Glutamatergic neuron (in vitro differentiated cells): ENCODE results near the gene NFIC. TPM values are rescaled to one million over a fixed set of nuclear protein-coding genes. Genes with fewer than 3 reads are reported as not detected.
"Not testable (repeated sequence)": the region's sequence is repeated elsewhere in the genome, so short reads cannot be mapped to it uniquely, and the experiment has no call there.

Source experiments
- DNase-seq: peaks from one replicate; pipeline ENCODE4 v3.0.0; 2022
- H3K27ac Mint-ChIP-seq: one replicate; pipeline ENCODE4 v1.8.0; 2020; ENCODE audit warnings: mild to moderate bottlenecking, mixed read lengths, inconsistent platforms; ENCODE audit not compliant: unreplicated experiment
- H3K27me3 Mint-ChIP-seq: one replicate; pipeline ENCODE4 v1.8.0; 2020; ENCODE audit warnings: mild to moderate bottlenecking, moderate library complexity, mixed read lengths, inconsistent platforms; ENCODE audit not compliant: unreplicated experiment
- H3K36me3 Mint-ChIP-seq: one replicate; pipeline ENCODE4 v1.8.0; 2020; ENCODE audit warnings: mild to moderate bottlenecking, mixed read lengths, inconsistent platforms; ENCODE audit not compliant: unreplicated experiment
- H3K4me1 Mint-ChIP-seq: one replicate; pipeline ENCODE4 v1.8.0; 2020; ENCODE audit warnings: mild to moderate bottlenecking, low read depth, mixed read lengths, inconsistent platforms; ENCODE audit not compliant: unreplicated experiment
- H3K4me3 Mint-ChIP-seq: one replicate; pipeline ENCODE4 v1.8.0; 2020; ENCODE audit warnings: mild to moderate bottlenecking, mixed read lengths, inconsistent platforms; ENCODE audit not compliant: unreplicated experiment
- H3K9me3 Mint-ChIP-seq: one replicate; pipeline ENCODE4 v1.8.0; 2020; ENCODE audit warnings: mild to moderate bottlenecking, moderate library complexity, mixed read lengths, inconsistent platforms; ENCODE audit not compliant: unreplicated experiment
- total RNA-seq: library from RNA; stranded (reverse); fragmentation: NEBNext Ultra II Directional; extraction: Animal tissue kit (Norgen Biotek cat#: 25700); gene quantifications from one replicate; pipeline ENCODE4 v1.2.1, GENCODE V29; 2021; ENCODE audit not compliant: unreplicated experiment
- TF ChIP-seq, protein P1 (sequence below): fragments of 200-600 bp; sonication (generic); IDR thresholded peaks from one replicate; pipeline ENCODE4 v1.5.0; 2021; ENCODE audit not compliant: partially characterized antibody, unreplicated experiment

The NFIC gene
- total RNA-seq, 1 donor from 2014 or later = 2.0 TPM

DNA sequence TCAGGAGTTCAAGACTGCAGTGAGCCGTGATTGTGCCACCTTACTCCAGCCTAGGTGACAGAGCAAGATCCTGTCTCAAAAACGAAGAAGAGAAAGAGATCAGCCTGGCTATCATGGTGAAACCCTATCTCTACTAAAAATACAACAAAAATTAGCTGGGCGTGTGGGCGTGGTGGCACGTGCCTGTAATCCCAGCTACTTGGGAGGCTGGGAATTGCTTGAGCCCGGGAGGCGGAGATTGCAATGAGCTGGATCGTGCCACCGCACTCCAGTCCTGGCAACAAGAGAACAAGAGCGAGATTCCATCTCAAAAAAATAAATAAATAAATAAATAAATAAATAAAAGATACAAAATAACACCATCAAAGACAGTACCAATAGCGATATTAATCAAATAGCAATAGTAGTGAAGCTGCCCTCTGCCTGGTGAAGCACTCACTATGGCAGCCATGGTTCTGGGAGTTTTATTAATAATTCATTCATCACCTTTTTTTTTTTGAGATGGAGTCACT lies 53.9 kb downstream of the NFIC start:
- no peak for DNase-seq
- Mint-ChIP-seq H3K9me3 (no peaks in the 10 kb centered on the region), H3K27me3 (no peaks in the 10 kb centered on the region), H3K36me3 (no peaks in the 10 kb centered on the region), H3K4me3 (no peak overlapping the region), H3K27ac (no peak overlapping the region), H3K4me1 (no peaks in the 10 kb centered on the region)
- TF ChIP-seq, protein P1, sequence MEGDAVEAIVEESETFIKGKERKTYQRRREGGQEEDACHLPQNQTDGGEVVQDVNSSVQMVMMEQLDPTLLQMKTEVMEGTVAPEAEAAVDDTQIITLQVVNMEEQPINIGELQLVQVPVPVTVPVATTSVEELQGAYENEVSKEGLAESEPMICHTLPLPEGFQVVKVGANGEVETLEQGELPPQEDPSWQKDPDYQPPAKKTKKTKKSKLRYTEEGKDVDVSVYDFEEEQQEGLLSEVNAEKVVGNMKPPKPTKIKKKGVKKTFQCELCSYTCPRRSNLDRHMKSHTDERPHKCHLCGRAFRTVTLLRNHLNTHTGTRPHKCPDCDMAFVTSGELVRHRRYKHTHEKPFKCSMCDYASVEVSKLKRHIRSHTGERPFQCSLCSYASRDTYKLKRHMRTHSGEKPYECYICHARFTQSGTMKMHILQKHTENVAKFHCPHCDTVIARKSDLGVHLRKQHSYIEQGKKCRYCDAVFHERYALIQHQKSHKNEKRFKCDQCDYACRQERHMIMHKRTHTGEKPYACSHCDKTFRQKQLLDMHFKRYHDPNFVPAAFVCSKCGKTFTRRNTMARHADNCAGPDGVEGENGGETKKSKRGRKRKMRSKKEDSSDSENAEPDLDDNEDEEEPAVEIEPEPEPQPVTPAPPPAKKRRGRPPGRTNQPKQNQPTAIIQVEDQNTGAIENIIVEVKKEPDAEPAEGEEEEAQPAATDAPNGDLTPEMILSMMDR = no peak

DNA sequence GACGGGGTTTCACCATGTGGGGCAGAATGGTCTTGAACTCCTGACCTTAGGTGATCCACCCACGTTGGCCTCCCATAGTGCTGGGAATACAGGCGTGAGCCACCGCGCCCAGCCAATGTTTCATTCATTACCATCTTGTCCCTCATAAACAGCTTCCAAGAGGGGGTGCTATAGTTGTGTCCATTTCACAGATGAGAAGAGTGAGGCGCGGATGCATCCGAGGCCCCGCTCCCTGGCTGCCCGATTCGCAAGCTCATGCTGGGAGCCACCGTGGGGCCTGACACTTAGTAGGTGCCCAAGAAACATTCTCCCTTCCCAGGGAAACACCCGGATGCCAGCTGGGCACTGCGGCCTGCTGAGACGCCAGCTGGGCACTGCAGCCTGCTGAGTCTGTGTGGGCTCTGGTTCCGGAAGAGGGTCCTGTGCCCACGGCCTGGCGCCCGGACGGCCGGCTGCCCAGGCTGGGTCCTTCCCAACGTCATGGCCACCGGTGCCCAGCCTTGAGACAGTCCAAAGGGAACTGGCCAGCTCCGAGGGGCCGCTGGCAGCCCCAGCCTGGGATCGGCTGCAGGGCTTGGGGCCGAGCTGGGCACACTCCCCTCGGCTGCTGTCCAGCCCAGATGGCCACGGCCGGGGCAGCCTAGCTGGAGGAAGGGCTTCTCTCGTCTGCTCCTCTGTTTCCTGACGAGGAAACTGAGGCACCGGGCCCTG lies 54.7 kb downstream of the NFIC start:
- Mint-ChIP-seq H3K4me3 (no peak overlapping the region), H3K27ac (no peak overlapping the region), H3K36me3 (no peaks in the 10 kb centered on the region), H3K9me3 (no peaks in the 10 kb centered on the region), H3K27me3 (no peaks in the 10 kb centered on the region), H3K4me1 (no peaks in the 10 kb centered on the region)
- TF ChIP-seq, protein P1 = no peak
- no peak for DNase-seq

DNA sequence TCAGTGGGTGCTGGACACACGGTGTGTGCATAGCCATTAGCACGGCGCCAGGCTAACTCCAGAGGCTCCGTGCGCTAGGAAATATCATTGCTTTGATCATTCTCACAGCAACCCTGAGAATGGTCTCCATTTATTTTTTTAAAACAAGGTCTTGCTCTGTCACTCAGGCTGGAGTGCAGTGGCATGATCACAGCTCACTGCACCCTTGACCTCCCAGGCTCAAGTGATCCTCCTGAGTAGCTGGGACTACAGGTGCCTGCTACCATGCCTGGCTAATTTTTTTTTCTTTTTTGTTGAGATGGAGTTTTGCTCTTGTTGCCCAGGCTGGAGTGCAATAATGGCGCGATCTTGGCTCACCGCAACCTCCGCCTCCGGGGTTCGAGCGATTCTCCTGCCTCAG lies 55.3 kb downstream of the NFIC start:
- H3K4me3 Mint-ChIP-seq, H3K27me3 Mint-ChIP-seq, H3K27ac Mint-ChIP-seq, DNase-seq, H3K9me3 Mint-ChIP-seq, H3K4me1 Mint-ChIP-seq, H3K36me3 Mint-ChIP-seq: not testable (repeated sequence)

DNA sequence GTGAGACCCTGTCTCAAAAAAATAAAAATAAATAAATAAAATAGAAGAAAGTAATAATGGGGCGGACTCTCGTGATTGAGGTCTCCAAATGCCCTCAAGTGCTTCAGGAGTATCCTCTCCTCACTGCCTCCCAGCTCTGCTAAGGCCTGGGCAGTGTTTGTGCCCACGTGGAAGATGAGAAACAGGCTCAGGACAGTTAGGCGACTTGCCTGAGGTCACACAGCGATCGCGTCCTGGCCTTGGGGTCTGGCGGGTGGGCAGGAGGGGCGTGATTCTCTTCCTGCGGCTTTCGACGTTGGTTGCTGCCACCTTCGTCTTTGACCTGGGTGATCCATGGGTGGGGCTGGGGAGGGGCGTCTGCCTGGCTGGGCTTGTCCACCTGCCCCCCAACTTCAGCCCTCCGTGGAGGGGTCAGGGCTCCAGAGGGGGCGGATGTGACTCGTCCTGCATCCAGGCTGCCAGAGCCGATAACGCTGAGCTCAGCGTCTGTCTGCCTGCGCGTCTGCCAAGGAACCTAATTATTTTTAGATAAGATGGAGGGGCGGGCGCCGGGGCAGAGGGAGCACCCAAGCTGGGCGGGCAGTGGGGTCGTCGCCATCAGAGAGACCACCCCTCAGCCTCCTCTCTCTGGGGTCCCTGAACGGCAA lies 56.9 kb downstream of the NFIC start:
- Mint-ChIP-seq H3K4me1 (no peaks in the 10 kb centered on the region), H3K9me3 (peaks cover 7% of the 10 kb centered on the region), H3K36me3 (no peaks in the 10 kb centered on the region), H3K27ac (no peak overlapping the region), H3K4me3 (no peak overlapping the region), H3K27me3 (peaks cover 7% of the 10 kb centered on the region)
- no peak for DNase-seq
- TF ChIP-seq, protein P1 = no peak

DNA sequence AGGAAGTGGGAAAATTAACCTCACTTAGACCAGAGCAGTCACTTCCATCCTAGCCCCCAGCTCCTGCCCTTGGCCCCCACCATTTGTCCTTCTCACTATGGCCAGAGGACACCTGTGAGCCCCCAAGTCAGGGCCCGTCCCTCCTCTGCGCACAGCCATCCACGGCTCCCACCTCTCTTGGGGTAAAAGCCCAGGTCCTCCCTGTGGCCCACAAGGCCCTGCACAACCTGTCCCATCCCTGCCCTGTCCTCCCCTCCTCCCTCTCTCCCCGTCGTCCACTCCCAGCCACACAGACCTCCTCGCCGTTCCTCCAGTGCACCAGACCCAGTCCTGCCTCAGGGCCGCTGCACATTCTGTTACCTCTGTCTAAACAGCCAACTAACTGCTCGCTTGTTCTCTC lies 60.0 kb downstream of the NFIC start:
- no peak for DNase-seq
- H3K4me3 Mint-ChIP-seq = no peak overlapping the region
- H3K36me3 Mint-ChIP-seq = no peaks in the 10 kb centered on the region

DNA sequence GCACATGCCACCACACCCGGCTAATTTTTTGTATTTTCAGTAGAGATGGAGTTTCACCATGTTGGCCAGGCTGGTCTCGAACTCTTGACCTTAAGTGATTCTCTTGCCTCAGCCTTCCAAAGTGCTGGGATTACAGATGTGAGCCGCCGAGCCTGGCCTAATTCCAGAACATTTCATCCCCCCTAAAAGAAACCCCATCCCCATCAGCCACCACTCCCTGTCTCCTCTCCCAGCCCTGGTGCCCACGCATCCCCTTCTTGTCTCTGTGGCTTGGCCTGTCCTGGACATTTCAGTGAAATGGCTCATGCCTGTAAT lies 63.9 kb downstream of the NFIC start:
- Mint-ChIP-seq H3K9me3 (peaks cover 11% of the 10 kb centered on the region), H3K27me3 (peaks cover 12% of the 10 kb centered on the region)
- DNase-seq, H3K4me1 Mint-ChIP-seq, H3K4me3 Mint-ChIP-seq, H3K36me3 Mint-ChIP-seq, H3K27ac Mint-ChIP-seq: not testable (repeated sequence)

More for the DNA sequence above, 60.0 kb downstream of the NFIC start:
- peaks cover 9% of the 10 kb centered on the region for H3K27me3 Mint-ChIP-seq
- no peaks in the 10 kb centered on the region for H3K4me1 Mint-ChIP-seq
- peaks cover 7% of the 10 kb centered on the region for H3K9me3 Mint-ChIP-seq
- H3K27ac Mint-ChIP-seq = no peak overlapping the region
- TF ChIP-seq, protein P1 = no peak
